H1 (cell line): ENCODE results near the gene SDF2L1. TPM values are rescaled to one million over a fixed set of nuclear protein-coding genes. Genes with fewer than 3 reads are reported as not detected.

ENCODE experiments used
- ATF3 ChIP-seq: IDR thresholded peaks from 2 replicates; pipeline ENCODE4 v1.6.1; 2011; ENCODE audit warnings: low read depth, mild to moderate bottlenecking, low read length; ENCODE audit not compliant: insufficient read depth
- CHD7 ChIP-seq: fragments of 300-600 bp; sonication (generic); IDR thresholded peaks from 2 replicates; pipeline ENCODE4 v1.7.1; 2012; ENCODE audit warnings: low read length, moderate library complexity, mild to moderate bottlenecking, inconsistent platforms; ENCODE audit not compliant: insufficient replicate concordance
- SIX5 ChIP-seq: IDR thresholded peaks from 2 replicates; pipeline ENCODE4 v1.6.1; 2011; ENCODE audit warnings: mild to moderate bottlenecking, low read depth, low read length
- YY1 ChIP-seq: IDR thresholded peaks from 2 replicates; pipeline ENCODE4 v1.6.1; 2011; ENCODE audit warnings: low read depth, mild to moderate bottlenecking, low read length
- polyA plus RNA-seq, 7 experiments: library from polyadenylated mRNA; depleted of rRNA in 3 of 7; stranded (reverse) in 5 of 7; unstranded in 2 of 7; fragments of >200 nt in 5 of 7; fragments of 200-250 nt in 2 of 7; gene quantifications; 1 replicate in 5 of 7; 2 replicates in 1 of 7; 4 replicates in 1 of 7; pipeline versions ENCODE4 v1.2.1 to v1.2.3, GENCODE V29; 2011 to 2013; ENCODE audit warnings: missing spikeins in 2 of 7, mixed read lengths in 2 of 7
- total RNA-seq: library from RNA; stranded (reverse); fragmentation: NEBNext Ultra II Directional; extraction: Animal tissue kit (Norgen Biotek cat#: 25700); gene quantifications from 2 replicates; pipeline ENCODE4 v1.2.1, GENCODE V29; 2021

The SDF2L1 gene
- total and polyA plus RNA-seq, 2 of the 8 experiments (the other 6 are each of a cell fraction or from before 2014, with no cell fraction given) = 51.1 to 59.6 TPM

- TF ChIP-seq CHD7 (no peak), YY1 (no peak), SIX5 (no peak), ATF3 (no peak)
These were observed 41.3 kb downstream of the SDF2L1 start (continued) for GRCh38 chr22:21683401-21683811.
